Spleen (tissue), 7 donors: ENCODE measurements around the gene PPP1R9B.

Experiments
- POLR2AphosphoS5 ChIP-seq, 3 donors: sonication (generic); formaldehyde crosslinking; IDR thresholded peaks; one replicate each; pipeline ENCODE4 v1.5.1; 2017; ENCODE audit warnings: antibody characterized with exemption in 3 of 3
- TF ChIP-seq, protein P1 (sequence below), 11 experiments: fragments of 200-600 bp in 7 of 11; fragments of 450-650 bp in 4 of 11; sonication (generic) in 4 of 11; IDR thresholded peaks in 8 of 11; conservative IDR thresholded peaks in 3 of 11; 1 replicate in 7 of 11; 2 replicates in 4 of 11; pipeline versions ENCODE4 v1.4.0 to v1.8.0; 2016 to 2021; ENCODE audit warnings: antibody characterized with exemption in 11 of 11, inconsistent platforms in 4 of 11, mild to moderate bottlenecking in 1 of 11
- donor health status: DM: no; HTN: no; CAD: no; lungs with moderate emphysema.
- donor health status: DM: no; HTN: no; CAD: no.
- donor health status: DM: no; HTN: no; CAD: no.

DNA sequence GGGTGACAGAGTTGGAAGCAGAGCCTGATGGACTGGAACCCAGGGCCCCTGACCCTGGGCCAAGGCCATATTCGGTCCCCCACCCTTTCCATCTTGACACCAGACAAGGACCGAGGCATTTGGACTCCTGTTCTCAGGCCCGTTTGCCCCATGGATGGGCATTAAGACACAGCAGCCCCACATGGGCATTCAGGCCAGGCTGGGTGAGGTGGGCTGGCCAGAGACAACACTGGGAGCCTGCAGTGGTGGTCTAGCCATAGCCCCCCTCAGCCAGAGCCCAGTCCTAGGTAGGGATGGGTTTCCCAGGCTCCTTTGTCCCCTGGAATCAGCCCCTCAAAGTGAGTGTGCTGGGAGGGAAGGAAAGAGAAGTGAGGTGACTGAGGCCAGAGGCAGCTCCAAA is 53.7 kb downstream of the PPP1R9B start:
- TF ChIP-seq POLR2AphosphoS5 (IDR thresholded peaks at IDR 0.05), result no peak
- TF ChIP-seq, protein P1, sequence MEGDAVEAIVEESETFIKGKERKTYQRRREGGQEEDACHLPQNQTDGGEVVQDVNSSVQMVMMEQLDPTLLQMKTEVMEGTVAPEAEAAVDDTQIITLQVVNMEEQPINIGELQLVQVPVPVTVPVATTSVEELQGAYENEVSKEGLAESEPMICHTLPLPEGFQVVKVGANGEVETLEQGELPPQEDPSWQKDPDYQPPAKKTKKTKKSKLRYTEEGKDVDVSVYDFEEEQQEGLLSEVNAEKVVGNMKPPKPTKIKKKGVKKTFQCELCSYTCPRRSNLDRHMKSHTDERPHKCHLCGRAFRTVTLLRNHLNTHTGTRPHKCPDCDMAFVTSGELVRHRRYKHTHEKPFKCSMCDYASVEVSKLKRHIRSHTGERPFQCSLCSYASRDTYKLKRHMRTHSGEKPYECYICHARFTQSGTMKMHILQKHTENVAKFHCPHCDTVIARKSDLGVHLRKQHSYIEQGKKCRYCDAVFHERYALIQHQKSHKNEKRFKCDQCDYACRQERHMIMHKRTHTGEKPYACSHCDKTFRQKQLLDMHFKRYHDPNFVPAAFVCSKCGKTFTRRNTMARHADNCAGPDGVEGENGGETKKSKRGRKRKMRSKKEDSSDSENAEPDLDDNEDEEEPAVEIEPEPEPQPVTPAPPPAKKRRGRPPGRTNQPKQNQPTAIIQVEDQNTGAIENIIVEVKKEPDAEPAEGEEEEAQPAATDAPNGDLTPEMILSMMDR (IDR thresholded peaks at IDR 0.05 in 8 of 11, conservative IDR thresholded peaks at IDR 0.05 in 3 of 11), result no peak
